Activated CD4-positive, alpha-beta T cell treated with anti-CD3 and anti-CD28 coated beads, Interleukin-2, amount 10 ng/mL, durations not matched to agents 7 days and 5 days (primary cell): Measurements from ENCODE around the gene PCSK4. TPM values are rescaled to one million over a fixed set of nuclear protein-coding genes. Genes with fewer than 3 reads are reported as not detected.

ENCODE experiments used
- CTCF ChIA-PET: fragments of 350-600 bp; sonication (Branson Sonifier 250); formaldehyde crosslinking; loops from one replicate; lab custom pipeline; 2021; ENCODE audit warnings: antibody characterized with exemption; lab: Charles Lee
- POLR2A ChIA-PET: fragments of 350-600 bp; sonication (Branson Sonifier 250); formaldehyde crosslinking; loops from one replicate; lab custom pipeline; 2021; ENCODE audit warnings: antibody characterized with exemption; lab: Charles Lee
- DNase-seq: peaks from one replicate; pipeline ENCODE4 v3.0.0-alpha.2; 2020
- H3K27ac Mint-ChIP-seq: one replicate; pipeline ENCODE4 v1.8.0; 2021; ENCODE audit warnings: mild to moderate bottlenecking, moderate library complexity, mixed read lengths
- H3K27me3 Mint-ChIP-seq: one replicate; pipeline ENCODE4 v1.8.0; 2021; ENCODE audit warnings: mixed read lengths
- H3K36me3 Mint-ChIP-seq: one replicate; pipeline ENCODE4 v1.8.0; 2021; ENCODE audit warnings: low read depth, mixed read lengths
- H3K4me1 Mint-ChIP-seq: one replicate; pipeline ENCODE4 v1.8.0; 2021; ENCODE audit warnings: mixed read lengths
- H3K4me3 Mint-ChIP-seq: one replicate; pipeline ENCODE4 v1.8.0; 2021; ENCODE audit warnings: mild to moderate bottlenecking, moderate library complexity, mixed read lengths
- H3K9me3 Mint-ChIP-seq: one replicate; pipeline ENCODE4 v1.8.0; 2021; ENCODE audit warnings: mixed read lengths
- total RNA-seq, 2 experiments: library from RNA; stranded (reverse); gene quantifications; one replicate each; pipeline ENCODE4 v1.2.3, GENCODE V29; 2021

Gene PCSK4
- total RNA-seq, 2 experiments from 2014 or later: 3.8 to 4.4 TPM

- Mint-ChIP-seq H3K27ac (no peak overlapping the region), H3K27me3 (peaks cover 10% of the 10 kb centered on the region), H3K4me3 (no peak overlapping the region), H3K9me3 (no peaks in the 10 kb centered on the region), H3K36me3 (no peaks in the 10 kb centered on the region), H3K4me1 (peaks cover 8% of the 10 kb centered on the region)
- POLR2A ChIA-PET: no interaction called here
- no peak for DNase-seq
- CTCF ChIA-PET: interaction anchor here (0.6 to 1.8 kb wide), 3 partner anchors 10 to 23 kb away, joined by 3 to 4 read pairs (median 3); no protein-coding TSS in a partner anchor
Measured at GRCh38 chr19:1467215-1467489, 23.0 kb downstream of the PCSK4 start.

- no peak overlapping the region for H3K4me3 Mint-ChIP-seq
- ChIA-PET POLR2A (no interaction called here), CTCF (interaction anchor here (1.1 to 1.2 kb wide), 2 partner anchors 11 to 16 kb away, joined by 3 read pairs; no protein-coding TSS in a partner anchor)
- no peaks in the 10 kb centered on the region for H3K36me3 Mint-ChIP-seq
- H3K9me3 Mint-ChIP-seq: no peaks in the 10 kb centered on the region
- no peak for DNase-seq
- peaks cover 6% of the 10 kb centered on the region for H3K4me1 Mint-ChIP-seq
- H3K27me3 Mint-ChIP-seq: peaks cover 10% of the 10 kb centered on the region
- H3K27ac Mint-ChIP-seq: no peak overlapping the region
Measured at GRCh38 chr19:1466461-1467214, 23.5 kb downstream of the PCSK4 start.

- Mint-ChIP-seq H3K36me3 (no peaks in the 10 kb centered on the region), H3K4me3 (no peak overlapping the region), H3K27ac (no peak overlapping the region), H3K27me3 (peaks cover 8% of the 10 kb centered on the region), H3K9me3 (no peaks in the 10 kb centered on the region), H3K4me1 (peaks cover 4% of the 10 kb centered on the region)
- POLR2A ChIA-PET: no interaction called here
- CTCF ChIA-PET: interaction anchor here (1.1 to 1.2 kb wide), 2 partner anchors 12 to 15 kb away, joined by 3 read pairs; no protein-coding TSS in a partner anchor
- no peak for DNase-seq
Measured at GRCh38 chr19:1466018-1466460, 24.1 kb downstream of the PCSK4 start.

GRCh38 chr19:1465191-1466016 is 24.7 kb downstream of the PCSK4 start:
- H3K9me3 Mint-ChIP-seq: no peaks in the 10 kb centered on the region
- CTCF ChIA-PET: interaction anchor here (1.1 kb wide), 1 partner anchor 15 kb away, joined by 3 read pairs; no protein-coding TSS in a partner anchor
- no peak overlapping the region for H3K4me3 Mint-ChIP-seq
- peaks cover 4% of the 10 kb centered on the region for H3K4me1 Mint-ChIP-seq
- H3K36me3 Mint-ChIP-seq: no peaks in the 10 kb centered on the region
- H3K27ac Mint-ChIP-seq: no peak overlapping the region
- peaks cover 8% of the 10 kb centered on the region for H3K27me3 Mint-ChIP-seq
- DNase-seq: no peak
- POLR2A ChIA-PET: no interaction called here

- DNase-seq: no peak
- Mint-ChIP-seq H3K4me3 (no peak overlapping the region), H3K36me3 (no peaks in the 10 kb centered on the region), H3K4me1 (no peaks in the 10 kb centered on the region), H3K9me3 (no peaks in the 10 kb centered on the region), H3K27me3 (peaks cover 15% of the 10 kb centered on the region), H3K27ac (no peak overlapping the region)
- ChIA-PET POLR2A (no interaction called here), CTCF (no interaction called here)
Measured at GRCh38 chr19:1461862-1462261, 28.3 kb downstream of the PCSK4 start.

GRCh38 chr19:1460033-1460995 is 29.8 kb downstream of the PCSK4 start:
- Mint-ChIP-seq H3K9me3 (no peaks in the 10 kb centered on the region), H3K27me3 (peaks cover 18% of the 10 kb centered on the region), H3K4me3 (no peak overlapping the region), H3K36me3 (peaks cover 4% of the 10 kb centered on the region), H3K27ac (no peak overlapping the region), H3K4me1 (peaks cover 5% of the 10 kb centered on the region)
- DNase-seq: no peak
- ChIA-PET POLR2A (no interaction called here), CTCF (no interaction called here)

GRCh38 chr19:1459479-1459878 is 30.7 kb downstream of the PCSK4 start:
- Mint-ChIP-seq H3K27ac (no peak overlapping the region), H3K9me3 (no peaks in the 10 kb centered on the region), H3K4me1 (peaks cover 7% of the 10 kb centered on the region), H3K4me3 (no peak overlapping the region), H3K27me3 (peaks cover 22% of the 10 kb centered on the region), H3K36me3 (peaks cover 4% of the 10 kb centered on the region)
- no peak for DNase-seq
- ChIA-PET CTCF (interaction anchor here (1.1 kb wide), 1 partner anchor 9 kb away, joined by 4 read pairs; no protein-coding TSS in a partner anchor), POLR2A (no interaction called here)

- DNase-seq: no peak
- peaks cover 9% of the 10 kb centered on the region for H3K4me1 Mint-ChIP-seq
Measured at GRCh38 chr19:1457892-1458291, 32.3 kb downstream of the PCSK4 start.

GRCh38 chr19:1457031-1457739 is 33.0 kb downstream of the PCSK4 start:
- ChIA-PET POLR2A (interaction anchor here (0.9 kb wide), 1 partner anchor 12 kb away, joined by 3 read pairs; no protein-coding TSS in a partner anchor), CTCF (interaction anchor here (1.5 to 1.6 kb wide), 2 partner anchors 15 to 134 kb away, joined by 4 read pairs; no protein-coding TSS in a partner anchor)
- H3K36me3 Mint-ChIP-seq: peaks cover 4% of the 10 kb centered on the region
- H3K27me3 Mint-ChIP-seq: peaks cover 34% of the 10 kb centered on the region
- H3K27ac Mint-ChIP-seq: no peak overlapping the region
- no peak for DNase-seq
- H3K4me3 Mint-ChIP-seq: no peak overlapping the region
- H3K4me1 Mint-ChIP-seq: peaks cover 9% of the 10 kb centered on the region
- no peaks in the 10 kb centered on the region for H3K9me3 Mint-ChIP-seq

More at GRCh38 chr19:1457892-1458291, 32.3 kb downstream of the PCSK4 start:
- H3K27ac Mint-ChIP-seq: no peak overlapping the region
- POLR2A ChIA-PET: interaction anchor here (0.9 kb wide), 1 partner anchor 11 kb away, joined by 3 read pairs; no protein-coding TSS in a partner anchor
- CTCF ChIA-PET: interaction anchor here (0.8 to 1.6 kb wide), 3 partner anchors 14 to 133 kb away, joined by 3 to 4 read pairs (median 4); no protein-coding TSS in a partner anchor
- no peak overlapping the region for H3K4me3 Mint-ChIP-seq
- no peaks in the 10 kb centered on the region for H3K9me3 Mint-ChIP-seq
- H3K27me3 Mint-ChIP-seq: peaks cover 30% of the 10 kb centered on the region
- H3K36me3 Mint-ChIP-seq: peaks cover 4% of the 10 kb centered on the region

- CTCF ChIA-PET: interaction anchor here (1.1 to 1.8 kb wide), 4 partner anchors 15 to 135 kb away, joined by 3 to 6 read pairs (median 4); no protein-coding TSS in a partner anchor
- DNase-seq: no peak
- Mint-ChIP-seq H3K27ac (no peak overlapping the region), H3K9me3 (no peaks in the 10 kb centered on the region), H3K4me3 (no peak overlapping the region), H3K4me1 (peaks cover 9% of the 10 kb centered on the region), H3K27me3 (peaks cover 38% of the 10 kb centered on the region), H3K36me3 (peaks cover 4% of the 10 kb centered on the region)
- POLR2A ChIA-PET: no interaction called here
Measured at GRCh38 chr19:1456121-1456900, 33.8 kb downstream of the PCSK4 start.
